HUES64 (cell line): ENCODE results near the gene NEU1.
"Not testable (repeated sequence)": the region's sequence is repeated elsewhere in the genome, so short reads cannot be mapped to it uniquely, and the experiment has no call there.

Experiments
- H3K27ac ChIP-seq: 2 replicates; pipeline ENCODE4 v1.7.0; 2013; ENCODE audit warnings: low read depth, low read length, inconsistent platforms
- H3K27me3 ChIP-seq: 2 replicates; pipeline ENCODE4 v1.6.1; 2013; ENCODE audit warnings: mild to moderate bottlenecking, low read length; ENCODE audit not compliant: insufficient read depth
- H3K36me3 ChIP-seq: 2 replicates; pipeline ENCODE4 v1.6.1; 2013; ENCODE audit warnings: mild to moderate bottlenecking, low read length; ENCODE audit not compliant: insufficient read depth
- H3K4me1 ChIP-seq: 2 replicates; pipeline ENCODE4 v1.6.1; 2013; ENCODE audit warnings: mild to moderate bottlenecking, low read length, moderate library complexity; ENCODE audit not compliant: insufficient read depth
- H3K4me3 ChIP-seq: 2 replicates; pipeline ENCODE4 v1.5.1; 2013; ENCODE audit warnings: mild to moderate bottlenecking, low read length, moderate library complexity
- H3K9ac ChIP-seq: 2 replicates; pipeline ENCODE4 v1.6.1; 2013; ENCODE audit warnings: mild to moderate bottlenecking, low read depth, low read length
- H3K9me3 ChIP-seq: 2 replicates; pipeline ENCODE4 v1.6.1; 2013; ENCODE audit warnings: low read depth, low read length; ENCODE audit not compliant: insufficient read depth
- WGBS: fragments of 150-250, 120-280 bp; methylation state at CpG from one replicate; pipeline ENCODE4 v1.1.7; 2013; ENCODE audit warnings: missing lambda C conversion rate; 5-methylcytosine and 5-hydroxymethylcytosine counted together

NEU1 gene

GRCh38 chr6:31811645-31812044, 51.0 kb downstream of the NEU1 start:
- no peaks in the 10 kb centered on the region for H3K9me3 ChIP-seq
- H3K36me3 ChIP-seq = no peaks in the 10 kb centered on the region
- no peak overlapping the region for H3K9ac ChIP-seq
- H3K4me1 ChIP-seq = peaks cover 3% of the 10 kb centered on the region; the same call in 1 of the 2 replicates
- 95% methylated on average over 12 of the region's 12 CpGs for WGBS
- no peaks in the 10 kb centered on the region for H3K27me3 ChIP-seq
- no peak overlapping the region for H3K4me3 ChIP-seq
- H3K27ac ChIP-seq = no peak overlapping the region

DNA sequence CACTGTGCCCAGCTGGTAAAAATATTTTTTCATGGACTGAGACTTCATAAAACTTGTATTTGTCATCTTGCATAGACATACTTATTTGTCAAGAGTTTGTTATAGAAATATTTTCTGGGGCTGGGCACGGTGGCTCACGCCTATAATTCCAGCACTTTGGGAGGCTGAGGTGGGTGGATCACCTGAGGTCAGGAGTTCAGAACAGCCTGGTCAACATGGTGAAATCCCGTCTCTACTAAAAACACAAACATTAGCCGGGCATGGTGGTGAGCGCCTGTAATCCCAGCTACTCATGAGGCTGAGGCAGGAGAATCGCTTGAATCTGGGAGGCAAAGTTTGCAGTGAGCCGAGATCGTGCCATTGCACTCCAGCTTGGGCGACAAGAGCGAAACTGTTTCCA, 54.0 kb downstream of the NEU1 start:
- not testable (repeated sequence) for H3K27ac ChIP-seq, H3K36me3 ChIP-seq, H3K9me3 ChIP-seq, H3K27me3 ChIP-seq, H3K4me1 ChIP-seq, H3K9ac ChIP-seq, H3K4me3 ChIP-seq
- 90% methylated on average over 8 of the region's 10 CpGs for WGBS
